HCEC 1CT (cell line): Measurements from ENCODE around the gene HTRA1.

Experiments
- DNase-seq: peaks from one replicate; pipeline ENCODE4 v3.0.0-alpha.2; 2017

The HTRA1 gene

DNA sequence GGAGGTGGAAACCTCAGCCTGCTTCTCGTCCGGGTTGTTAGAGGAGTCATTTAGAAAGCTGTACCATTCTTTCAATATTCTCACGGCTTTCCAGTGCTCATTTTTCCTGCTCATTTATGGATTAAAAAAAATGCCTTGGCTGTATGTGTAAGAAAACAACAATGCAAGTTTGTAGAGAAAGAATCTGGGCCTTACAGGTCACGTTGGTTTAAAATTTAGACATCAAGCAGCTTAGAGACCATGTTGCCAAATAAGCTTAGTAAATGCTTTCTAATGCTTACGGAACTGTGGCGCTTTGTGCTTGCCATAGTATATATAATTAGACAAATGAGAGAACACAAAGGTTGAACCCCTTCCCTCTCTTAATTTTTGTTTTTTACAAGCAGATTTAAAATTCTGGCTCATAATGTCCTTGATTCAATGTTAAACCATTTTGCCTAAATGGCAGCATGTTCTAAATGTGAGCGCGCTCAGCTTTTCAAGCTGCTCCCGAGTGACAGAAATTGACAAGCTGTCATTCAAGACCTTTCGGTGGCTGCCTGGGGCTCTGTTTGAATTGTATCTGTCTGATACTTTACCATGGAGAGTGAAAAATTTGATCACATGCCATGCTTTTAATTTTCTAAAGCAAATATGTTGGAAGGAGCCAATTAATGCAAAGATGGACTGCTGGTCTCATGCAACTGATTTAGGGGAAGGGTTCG lies 5.8 kb upstream of the HTRA1 start:
- no peak for DNase-seq

DNA sequence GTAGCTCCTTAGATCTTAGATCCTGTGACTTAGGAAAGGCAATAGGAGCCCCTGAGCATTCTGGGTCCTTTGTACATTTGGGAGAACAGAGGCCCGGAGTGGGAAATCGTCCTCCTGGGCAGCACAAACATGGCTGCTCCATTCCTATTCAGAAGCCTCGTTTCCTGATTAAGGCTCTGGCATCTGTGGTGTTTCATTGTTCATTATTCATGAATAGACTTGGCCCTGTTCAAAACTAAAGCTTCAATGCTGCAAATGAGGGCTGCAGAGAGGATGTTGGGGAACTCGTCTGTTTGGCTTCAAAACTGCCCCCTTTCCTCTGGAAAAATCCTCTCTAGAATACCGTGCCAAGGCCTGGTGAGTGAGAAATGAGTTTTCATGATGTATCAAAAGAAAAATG lies 3.4 kb upstream of the HTRA1 start:
- DNase-seq = no peak

DNA sequence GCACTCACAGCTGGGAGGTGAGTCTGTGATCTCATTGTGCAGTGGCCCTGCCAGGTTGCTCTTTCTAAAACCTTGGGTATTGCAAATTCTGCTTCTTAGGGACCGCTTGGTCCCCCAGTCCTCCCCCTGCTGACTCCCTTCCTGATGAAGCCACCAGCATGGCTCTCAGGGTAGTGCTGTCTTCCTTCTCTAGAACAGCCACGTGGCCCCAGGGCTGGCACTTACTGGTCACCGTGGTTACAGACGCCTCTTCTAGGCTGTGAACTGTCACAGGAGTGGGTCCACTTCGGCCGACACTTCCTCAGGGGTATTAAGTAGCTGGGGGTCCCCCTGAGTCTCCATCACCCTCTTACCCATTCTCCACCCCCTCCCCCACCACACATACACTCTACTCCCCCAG lies 2.7 kb upstream of the HTRA1 start:
- DNase-seq = no peak

DNA sequence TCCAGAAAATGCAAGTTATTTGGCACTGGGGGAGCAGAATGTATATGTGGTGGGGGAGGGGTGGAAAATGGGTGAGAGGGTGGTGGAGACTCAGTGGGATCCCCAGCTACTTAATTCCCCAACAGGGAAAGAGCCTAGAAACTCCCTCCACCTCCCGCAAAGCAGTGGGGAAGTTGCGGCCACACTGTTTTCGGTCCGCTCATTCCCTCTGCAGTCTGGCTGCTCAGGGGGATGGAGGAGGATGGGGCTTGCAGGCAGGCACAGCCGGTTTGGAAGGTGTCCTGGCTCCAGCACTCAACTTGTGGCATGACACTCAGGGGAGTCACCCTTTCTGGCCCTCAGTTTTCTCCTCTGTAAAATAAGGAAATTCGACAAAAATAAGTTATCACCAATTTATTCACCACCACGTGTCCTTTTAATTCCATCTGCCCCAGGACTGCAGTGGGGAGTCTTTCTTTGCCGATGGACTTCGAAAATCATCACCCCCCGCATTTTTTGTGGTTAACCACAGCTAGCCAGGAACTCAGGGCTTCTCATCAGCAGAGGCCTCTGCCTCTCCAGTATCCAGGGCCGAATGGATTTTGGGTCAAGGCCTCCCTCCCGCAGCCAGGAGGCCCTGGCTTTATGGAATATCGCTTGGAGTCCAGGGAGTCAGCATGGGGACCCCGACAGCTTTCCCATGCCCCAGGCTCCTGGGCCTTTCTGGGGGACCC lies 1.6 kb upstream of the HTRA1 start:
- DNase-seq = peak; percentile 70

DNA sequence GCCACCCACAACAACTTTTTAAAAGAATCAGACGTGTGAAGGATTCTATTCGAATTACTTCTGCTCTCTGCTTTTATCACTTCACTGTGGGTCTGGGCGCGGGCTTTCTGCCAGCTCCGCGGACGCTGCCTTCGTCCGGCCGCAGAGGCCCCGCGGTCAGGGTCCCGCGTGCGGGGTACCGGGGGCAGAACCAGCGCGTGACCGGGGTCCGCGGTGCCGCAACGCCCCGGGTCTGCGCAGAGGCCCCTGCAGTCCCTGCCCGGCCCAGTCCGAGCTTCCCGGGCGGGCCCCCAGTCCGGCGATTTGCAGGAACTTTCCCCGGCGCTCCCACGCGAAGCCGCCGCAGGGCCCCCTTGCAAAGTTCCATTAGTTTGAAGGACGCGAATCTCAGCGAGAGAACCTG lies 461 bp upstream of the HTRA1 start:
- no peak for DNase-seq

DNA sequence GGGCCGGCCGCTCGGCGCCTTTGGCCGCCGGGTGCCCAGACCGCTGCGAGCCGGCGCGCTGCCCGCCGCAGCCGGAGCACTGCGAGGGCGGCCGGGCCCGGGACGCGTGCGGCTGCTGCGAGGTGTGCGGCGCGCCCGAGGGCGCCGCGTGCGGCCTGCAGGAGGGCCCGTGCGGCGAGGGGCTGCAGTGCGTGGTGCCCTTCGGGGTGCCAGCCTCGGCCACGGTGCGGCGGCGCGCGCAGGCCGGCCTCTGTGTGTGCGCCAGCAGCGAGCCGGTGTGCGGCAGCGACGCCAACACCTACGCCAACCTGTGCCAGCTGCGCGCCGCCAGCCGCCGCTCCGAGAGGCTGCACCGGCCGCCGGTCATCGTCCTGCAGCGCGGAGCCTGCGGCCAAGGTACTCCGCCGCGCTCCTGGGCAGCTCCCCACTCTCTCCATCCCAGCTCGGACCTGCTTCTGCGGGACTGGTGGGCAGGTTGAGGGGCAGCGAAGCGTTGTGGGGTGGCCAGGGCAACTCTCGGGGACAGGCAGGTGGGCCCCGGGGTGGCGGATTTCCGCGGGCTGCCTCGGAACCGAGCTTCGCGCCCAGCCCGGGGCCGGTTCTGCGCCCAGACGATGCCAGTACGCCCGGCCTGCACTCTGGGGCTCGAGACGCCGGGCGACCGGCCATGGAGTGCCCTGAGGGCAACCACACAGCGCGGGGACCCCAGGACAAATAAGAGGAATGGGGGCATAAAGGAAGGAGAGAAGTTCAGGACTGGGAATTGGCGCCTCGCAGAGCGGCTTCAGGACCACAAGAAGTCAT lies 578 bp downstream of the HTRA1 start:
- DNase-seq = no peak

DNA sequence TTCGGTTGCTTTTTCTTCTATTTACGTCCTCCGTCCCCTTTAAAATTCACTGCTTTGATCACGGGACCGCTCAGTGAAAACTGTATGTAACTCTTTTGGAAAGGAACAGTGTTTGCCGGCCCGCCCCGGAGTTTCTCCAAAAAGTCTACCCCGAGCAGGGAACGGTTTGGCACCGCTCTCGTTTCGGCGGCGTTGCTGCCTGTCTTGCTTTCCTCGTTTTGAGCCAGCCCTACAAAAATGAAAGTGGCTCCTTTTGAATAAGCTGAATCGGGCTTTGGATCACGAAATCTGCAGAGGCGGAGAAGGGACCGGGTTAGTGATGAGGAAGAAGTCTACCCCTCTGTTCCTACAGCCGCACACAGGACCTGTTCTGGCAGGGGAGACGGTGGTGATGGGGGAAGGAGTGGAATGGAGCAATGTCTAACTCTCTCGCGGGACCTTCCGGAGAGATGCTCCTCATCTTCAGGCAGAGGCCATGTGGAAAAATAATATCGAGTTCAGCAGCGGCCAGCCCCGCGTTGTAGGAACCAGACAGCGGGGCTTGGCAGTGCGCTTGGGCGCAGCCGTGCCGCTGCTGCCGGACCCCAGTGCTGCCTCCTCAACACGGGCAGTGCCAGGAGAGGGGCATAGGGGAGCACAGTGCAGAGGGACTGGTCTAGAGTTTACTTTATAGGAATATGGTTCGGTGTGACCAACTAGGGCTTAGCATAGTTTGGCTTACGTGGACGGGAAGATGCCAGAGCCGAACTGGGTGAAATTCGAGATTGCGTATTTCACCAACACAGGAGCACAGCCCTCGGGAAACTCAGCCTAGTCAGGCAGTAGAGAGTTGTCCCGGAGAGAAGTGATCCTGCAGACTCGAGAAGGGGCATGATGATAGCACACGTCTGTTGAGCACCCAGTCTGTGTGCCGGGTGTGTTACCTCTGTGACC lies 1.4 kb downstream of the HTRA1 start:
- peak; percentile 39 for DNase-seq

DNA sequence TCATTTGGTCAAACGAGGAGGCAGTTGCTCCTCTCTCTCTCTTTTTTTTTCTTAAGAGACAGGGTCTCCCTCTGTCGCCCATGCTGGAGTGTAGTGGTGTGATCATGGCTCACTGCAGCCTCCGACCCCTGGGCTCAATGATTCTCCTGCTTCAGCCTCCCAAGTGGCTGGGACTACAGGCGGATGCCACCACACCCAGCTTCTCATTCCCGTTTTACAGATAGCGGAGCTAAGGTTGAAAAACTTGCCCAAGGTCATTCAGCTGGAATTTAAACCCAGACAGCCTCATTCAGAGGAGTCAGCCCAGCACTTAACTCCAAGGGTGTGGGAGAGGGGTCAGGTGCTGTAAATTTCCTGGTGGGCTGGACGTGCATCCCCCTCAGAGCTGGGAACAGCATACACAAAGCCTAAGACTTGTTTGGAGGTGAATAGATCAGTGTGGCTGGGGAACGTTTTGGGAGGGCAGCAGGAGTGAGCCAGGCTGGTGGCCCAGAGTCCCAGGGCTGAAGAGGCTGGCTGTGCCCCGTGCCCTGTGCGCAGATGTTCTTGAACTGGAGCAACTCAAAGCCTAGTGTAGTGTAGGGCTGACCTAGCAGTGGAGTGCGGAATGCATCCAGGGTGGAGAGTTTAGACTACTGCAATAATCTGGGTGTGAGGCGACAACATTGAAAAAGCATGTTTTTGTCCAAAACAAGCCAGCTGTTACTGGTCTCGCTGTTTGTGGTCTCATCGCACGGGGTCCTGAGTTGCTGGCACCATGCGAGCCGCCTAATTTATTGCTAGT lies 2.3 kb downstream of the HTRA1 start:
- DNase-seq = no peak

DNA sequence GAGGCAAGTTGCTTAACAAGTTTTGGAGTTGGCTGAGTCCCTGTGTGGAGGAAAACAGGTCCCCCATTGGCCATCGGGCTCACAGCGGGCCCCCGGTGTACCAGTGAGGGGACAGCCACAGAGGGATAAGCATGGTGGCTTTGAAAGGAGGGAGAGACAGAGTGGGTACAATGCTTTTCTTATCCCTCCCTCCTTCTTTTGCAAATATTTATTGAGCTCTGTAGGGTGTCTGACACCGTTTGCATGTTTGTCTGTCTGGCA lies 2.8 kb downstream of the HTRA1 start:
- DNase-seq = no peak

DNA sequence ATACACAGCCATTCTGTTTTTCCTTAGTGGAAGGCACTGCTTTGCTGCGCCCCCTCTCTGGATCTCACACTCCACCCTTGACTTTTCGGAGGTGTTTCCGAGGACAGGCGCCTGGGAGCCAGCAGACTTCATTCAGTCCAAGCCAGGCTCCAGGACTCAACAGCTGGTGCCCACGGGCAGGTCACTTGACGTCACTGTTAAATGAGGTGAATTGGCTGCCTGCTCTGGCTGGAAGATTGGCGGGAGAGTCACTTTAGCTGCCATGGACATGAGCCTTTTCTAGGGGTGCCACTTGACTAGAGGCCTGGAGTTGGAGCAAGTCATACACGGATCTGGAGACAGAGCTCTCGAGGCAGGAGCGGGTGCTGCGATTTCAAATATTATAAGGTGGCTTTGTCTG lies 3.2 kb downstream of the HTRA1 start:
- no peak for DNase-seq

DNA sequence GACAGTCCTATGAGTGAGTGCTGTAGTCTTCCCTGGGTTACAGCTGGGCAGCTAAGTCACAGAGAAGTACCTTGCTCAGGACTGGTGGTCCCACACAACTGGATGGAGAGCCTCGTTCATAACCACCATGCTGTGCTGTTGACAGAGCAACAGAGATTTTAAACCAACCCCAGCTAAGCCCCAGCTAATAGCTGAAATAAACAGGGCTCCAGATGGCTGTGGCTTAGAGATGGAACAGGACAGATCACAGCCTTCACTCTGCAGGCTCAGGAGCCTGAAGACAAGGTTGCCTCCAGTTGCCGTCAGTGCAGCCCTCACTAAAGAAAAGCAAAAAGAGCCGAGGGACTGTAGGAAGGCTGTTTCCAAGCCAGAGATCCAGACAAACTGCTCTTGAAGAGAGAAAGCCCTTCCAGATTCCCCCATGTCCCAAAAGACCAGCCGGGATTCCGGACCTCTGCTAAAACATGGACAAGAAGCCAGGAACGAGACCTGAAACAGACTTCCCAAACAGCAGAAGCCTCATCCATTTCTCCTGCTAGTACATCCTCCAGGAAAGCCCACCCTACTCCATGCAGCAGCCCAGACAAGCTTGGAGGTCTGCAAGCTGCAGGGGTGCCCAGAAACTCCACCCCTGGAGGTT lies 4.2 kb downstream of the HTRA1 start:
- DNase-seq = no peak

DNA sequence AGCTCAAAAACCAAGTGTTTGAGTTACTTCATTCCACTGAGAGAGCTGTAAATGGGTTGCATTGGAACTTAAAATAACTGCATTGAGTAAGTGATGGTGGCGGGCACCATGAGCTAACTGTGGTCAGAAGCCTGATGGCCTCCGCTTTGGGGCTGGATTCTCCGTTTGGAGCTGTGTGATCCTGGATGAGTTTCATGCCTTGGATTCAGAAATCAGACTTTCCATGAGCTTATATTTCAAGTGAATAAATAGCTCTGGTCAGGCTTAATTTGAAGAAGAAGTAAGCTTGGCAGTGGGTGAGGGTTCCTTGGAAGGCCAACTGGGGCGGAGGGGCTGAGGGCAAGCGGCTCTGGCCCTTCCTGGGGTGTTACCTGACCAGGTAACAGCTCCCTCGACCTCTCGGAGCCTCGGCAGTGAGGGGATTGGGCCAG lies 5.6 kb downstream of the HTRA1 start:
- DNase-seq = no peak

DNA sequence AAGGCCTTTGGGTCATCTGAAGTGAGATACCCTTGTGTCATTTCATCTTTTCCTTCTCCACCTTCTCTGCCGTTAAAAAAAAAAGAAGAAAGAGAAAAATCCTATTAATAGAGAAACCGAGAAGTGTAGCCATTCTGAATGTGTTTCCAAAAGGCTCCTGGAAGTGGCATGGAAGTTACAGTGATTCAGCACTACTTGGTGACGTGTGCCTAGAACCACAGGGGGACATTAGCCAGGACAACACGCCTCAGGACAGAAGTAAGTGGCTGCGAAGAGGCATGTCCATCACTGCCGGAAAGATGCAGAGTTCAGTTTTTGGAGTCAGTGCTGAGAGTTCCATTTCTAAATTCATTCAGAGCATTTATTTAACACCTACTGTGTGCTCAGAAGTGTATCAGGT lies 6.3 kb downstream of the HTRA1 start:
- DNase-seq = no peak

DNA sequence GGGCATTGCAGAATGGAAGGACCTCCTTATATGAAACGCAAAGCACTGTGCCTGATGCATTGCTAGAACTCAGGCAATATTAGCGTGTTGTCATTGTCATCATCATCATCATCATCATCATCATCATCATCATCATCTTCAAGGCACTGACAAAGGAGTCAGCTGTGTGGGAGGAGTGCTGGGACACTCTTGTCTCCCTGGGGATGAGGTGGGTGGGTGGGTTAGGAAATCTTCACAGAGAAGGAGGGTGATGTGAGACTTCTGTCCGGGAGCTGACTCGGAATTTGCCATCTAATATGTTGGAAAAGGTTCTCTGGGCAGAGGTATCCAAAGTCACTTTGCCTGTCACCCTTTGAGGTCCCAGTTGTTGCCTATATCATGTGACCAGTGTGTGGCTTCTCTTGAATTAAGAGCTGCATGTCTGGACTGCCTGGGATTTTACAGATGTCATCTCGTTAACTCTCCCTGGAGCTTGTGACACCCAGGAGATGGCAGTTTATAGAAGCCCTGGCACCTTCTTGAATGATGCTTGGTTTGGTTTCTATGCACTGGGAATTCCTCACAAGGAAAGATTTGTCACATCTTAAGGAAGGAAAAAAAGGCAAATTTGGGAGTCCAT lies 7.1 kb downstream of the HTRA1 start:
- no peak for DNase-seq

DNA sequence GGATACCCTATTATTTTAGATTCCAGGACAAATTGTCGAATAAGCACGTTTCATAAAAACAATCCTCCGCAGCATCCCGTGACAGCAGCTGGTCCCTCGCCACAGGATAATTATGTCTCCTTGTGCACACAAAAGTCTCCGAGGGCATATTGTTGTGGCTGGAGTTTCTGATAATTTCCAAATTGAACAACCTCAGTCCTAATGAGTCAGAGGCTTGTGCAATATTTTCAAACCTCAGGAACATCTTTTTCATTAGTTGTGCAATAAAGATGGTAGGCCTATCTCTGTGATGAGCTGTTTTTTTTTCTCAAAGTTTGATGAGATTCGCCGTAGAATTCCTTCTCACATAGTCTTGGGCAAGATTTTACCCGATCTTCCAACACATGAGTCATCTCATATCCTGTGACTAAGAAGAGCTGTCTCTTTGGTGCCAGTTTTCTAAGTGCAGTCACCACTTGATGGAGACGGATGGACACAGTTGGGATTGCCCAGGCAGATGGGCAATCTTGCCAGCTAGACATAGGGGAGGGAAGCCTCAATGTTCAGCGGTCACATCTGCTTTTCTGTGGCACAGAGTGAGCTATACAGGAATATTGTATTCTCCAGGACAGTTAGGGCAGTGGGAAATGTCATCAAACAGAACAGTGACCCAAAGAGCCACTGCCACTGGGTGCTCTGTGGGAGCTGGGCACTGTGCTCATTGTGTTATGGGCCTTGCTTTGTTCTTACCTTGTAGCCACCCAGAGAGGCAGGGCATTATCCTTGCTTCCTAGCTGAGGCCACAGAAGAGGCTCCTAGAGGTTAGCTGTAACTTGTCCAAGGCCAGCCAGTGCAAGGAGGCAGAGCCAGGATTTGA lies 7.8 kb downstream of the HTRA1 start:
- DNase-seq = peak; percentile 99

DNA sequence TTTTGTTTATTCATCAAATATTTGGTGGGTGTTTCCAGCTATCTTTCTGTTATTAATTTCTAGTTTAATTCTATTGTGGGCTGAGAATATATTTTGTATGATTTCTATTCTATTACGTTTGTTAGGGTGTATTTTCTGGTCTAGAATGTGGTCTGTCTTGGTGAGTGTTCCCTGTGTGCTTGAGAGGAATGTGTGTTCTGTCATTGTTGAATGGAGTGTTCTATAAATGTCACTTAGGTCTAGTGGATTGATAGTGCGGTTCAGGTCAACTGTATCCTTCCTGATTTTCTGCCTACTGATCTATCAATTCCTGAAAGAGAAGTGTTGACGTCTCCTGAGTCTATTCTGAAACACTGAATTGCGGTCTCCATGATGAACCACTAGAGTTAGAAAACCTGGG lies 8.5 kb downstream of the HTRA1 start:
- no peak for DNase-seq

DNA sequence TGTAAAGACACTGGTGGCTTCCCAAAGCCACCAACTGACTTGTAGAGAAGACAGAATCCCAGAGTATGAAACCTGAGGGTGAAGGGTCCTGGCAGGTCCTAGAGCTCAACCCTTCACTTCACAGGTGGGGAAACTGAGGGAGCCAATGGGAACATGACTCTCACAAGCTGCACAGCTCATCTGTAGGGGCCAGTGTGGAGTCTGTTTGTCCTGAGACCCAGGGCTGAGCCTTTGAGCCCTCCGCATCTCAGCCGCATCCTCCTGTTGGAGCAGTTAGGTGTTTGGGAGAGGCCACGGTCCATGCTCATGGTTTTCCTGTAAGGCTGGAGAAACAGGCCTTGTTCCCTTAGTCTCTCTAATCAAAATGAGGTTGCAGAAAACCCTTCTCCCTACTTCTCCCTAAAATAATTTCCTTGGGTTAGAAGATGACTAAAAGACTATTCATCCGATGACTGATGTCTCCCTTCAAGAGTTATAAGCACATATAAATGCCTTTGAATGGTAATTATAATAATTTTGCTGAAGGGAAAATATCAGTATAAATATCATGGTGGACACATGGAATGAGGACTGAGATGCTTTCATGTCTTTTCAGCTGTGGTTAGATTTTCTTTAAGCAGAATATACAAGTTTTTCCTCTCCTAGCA lies 10.3 kb downstream of the HTRA1 start:
- DNase-seq = peak; percentile 71

DNA sequence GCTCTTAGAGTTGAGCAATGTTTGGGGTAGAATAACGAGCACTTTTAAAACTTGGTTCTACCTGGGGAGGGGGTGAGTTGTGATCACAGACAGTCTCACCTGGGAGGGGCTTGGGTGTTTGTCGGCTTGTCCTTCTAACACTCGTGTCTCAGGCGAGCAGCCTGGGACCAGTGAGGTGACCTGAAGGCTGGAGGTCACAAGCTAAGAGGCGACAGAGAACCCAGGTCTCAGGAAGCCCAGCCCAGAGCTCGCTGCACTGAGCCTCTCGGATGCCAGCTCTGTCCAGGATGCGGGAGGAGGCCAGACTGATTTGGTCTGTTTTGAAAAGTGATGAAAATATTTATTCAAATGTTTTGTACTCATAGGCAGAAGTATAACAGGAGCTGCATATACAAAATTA lies 11.8 kb downstream of the HTRA1 start:
- DNase-seq = no peak

DNA sequence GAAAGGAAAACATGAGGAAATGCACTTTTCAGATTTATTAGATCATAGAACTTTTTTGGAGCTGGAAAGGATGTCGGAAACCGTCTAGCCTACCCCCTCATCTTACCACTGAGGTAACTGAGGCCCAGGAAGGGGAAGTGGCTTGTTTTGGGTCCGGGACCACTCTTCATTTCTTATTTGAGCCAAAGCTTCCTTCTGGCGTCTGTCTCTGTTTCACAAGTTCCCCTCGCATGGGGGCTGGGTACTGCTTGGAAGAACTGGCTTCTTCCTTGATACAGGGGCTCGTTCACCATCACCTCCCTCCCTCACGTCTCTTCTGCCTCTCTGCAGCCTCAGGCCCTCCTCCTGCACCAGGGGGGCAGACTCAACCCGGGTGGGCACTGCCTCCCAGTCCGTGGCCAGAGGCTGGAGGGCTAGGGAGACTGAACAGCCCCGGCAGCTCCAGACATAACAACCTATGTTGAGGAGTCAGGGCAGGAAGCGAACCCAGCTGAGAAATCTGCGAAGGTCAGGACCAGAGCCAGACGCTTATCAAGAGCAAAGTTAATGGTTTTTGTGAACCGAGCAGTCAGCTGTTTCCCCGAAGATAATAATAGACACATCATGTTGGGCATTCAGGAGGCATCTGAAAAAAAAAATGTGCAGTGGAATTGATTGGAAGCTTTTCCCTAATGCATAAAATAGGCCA lies 12.9 kb downstream of the HTRA1 start:
- DNase-seq = no peak
